ENCODE data around the gene PKP1. TPM values are rescaled to one million over a fixed set of nuclear protein-coding genes. Genes with fewer than 3 reads are reported as not detected.

The PKP1 gene
- total and polyA plus RNA-seq, 5 donors from 2014 or later: not detected

DNA sequence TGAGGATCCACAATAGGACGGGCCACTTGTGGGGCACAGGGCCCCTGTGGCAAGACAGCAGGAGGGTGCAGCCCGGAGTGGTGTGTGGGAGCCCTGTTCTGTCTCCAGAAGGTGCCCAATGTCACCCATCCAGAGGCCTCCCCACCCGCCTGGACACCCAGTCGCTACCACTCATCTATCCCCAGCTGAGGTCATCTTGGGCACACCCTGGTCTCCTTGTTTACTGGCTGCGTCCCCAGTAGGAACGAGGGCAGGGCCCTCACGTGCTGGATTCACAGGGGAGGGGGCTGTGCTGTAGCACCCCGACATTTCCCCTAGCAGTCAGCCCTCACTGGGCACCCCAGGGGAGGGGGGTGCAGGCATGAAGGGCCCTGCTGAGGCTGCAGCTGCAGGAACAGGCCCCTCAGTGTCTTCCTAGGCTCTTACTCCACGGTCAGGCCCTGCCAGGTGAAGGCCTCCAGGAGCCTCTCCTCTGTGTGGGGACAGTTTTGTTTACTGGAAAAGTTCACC is 96.5 kb downstream of the PKP1 start:
- Mint-ChIP-seq H3K27ac (no peak overlapping the region), H3K36me3 (no peaks in the 10 kb centered on the region), H3K27me3 (peaks cover 5% of the 10 kb centered on the region), H3K4me3 (no peak overlapping the region), H3K4me1 (no peaks in the 10 kb centered on the region), H3K9me3 (no peaks in the 10 kb centered on the region)
- H3K4me3 ChIP-seq (ENCODE audit: low read depth, low read length): no peak overlapping the region
- no peaks in the 10 kb centered on the region for H3K9me3 ChIP-seq (ENCODE audit: control insufficient read depth in 2 of 2, low read length in 2 of 2)
- H3K27me3 ChIP-seq (ENCODE audit: control insufficient read depth, insufficient read depth, low read length): peaks cover 2% of the 10 kb centered on the region
- no peak for DNase-seq
- H3K36me3 ChIP-seq (ENCODE audit: control insufficient read depth, insufficient read depth, low read length): no peaks in the 10 kb centered on the region
- no peak overlapping the region for H3K27ac ChIP-seq (ENCODE audit: insufficient read depth, low read length, poor library complexity, severe bottlenecking)
- no peak for ATAC-seq (ENCODE audit: low read depth in 2 of 2)
- H3K4me1 ChIP-seq (ENCODE audit: control insufficient read depth, insufficient read depth, low read length, poor library complexity, severe bottlenecking): no peaks in the 10 kb centered on the region

DNA sequence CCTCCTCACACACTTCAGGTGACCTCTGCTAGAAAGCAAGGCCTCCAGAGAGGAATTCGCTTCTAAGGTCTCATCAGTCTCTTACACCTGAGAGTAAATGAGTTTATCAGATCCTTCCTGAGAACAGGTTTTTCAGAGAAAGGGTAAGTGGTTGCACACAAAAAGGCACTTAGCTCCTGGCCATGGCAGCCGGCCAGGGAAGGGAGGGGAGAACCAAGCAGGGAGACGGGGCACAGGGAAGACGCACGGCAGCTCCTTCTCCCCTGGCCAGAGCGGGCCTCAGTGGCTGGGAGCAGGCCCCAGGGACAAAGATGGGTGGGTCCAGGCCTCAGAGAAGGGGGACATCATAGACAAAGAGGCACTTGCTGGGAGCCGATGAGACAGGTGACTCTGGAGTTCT is 97.8 kb downstream of the PKP1 start:
- Histone ChIP-seq H3K27ac (ENCODE audit: insufficient read depth, low read length, poor library complexity, severe bottlenecking) (no peak overlapping the region), H3K36me3 (ENCODE audit: control insufficient read depth, insufficient read depth, low read length) (no peaks in the 10 kb centered on the region), H3K9me3 (ENCODE audit: control insufficient read depth in 2 of 2, low read length in 2 of 2) (no peaks in the 10 kb centered on the region), H3K4me1 (ENCODE audit: control insufficient read depth, insufficient read depth, low read length, poor library complexity, severe bottlenecking) (no peaks in the 10 kb centered on the region), H3K4me3 (ENCODE audit: low read depth, low read length) (no peak overlapping the region), H3K27me3 (ENCODE audit: control insufficient read depth, insufficient read depth, low read length) (peaks cover 2% of the 10 kb centered on the region)
- Mint-ChIP-seq H3K9me3 (no peaks in the 10 kb centered on the region), H3K4me1 (no peaks in the 10 kb centered on the region), H3K4me3 (no peak overlapping the region), H3K27me3 (peaks cover under 1% of the 10 kb centered on the region), H3K27ac (no peak overlapping the region), H3K36me3 (no peaks in the 10 kb centered on the region)
- no peak for DNase-seq
- ATAC-seq (ENCODE audit: low read depth in 2 of 2): no peak

Other genes starting within 250 kb of the PKP1 start
- gene CACNA1S, start 171.1 kb upstream of the PKP1 start, total RNA-seq: not detected
- not detected for gene CACNA1S, start 171.1 kb upstream of the PKP1 start, polyA plus RNA-seq
- 0.27 TPM for gene ASCL5, start 156.3 kb upstream of the PKP1 start, total RNA-seq
- gene ASCL5, start 156.3 kb upstream of the PKP1 start, polyA plus RNA-seq: under 1 TPM in 1 of 4 donors, not detected in 3; 0.08 TPM
- gene TMEM9, start 129.0 kb upstream of the PKP1 start, total RNA-seq: 12.1 TPM
- 10 to 100 TPM; 30.3 to 40.6 (median 36.3) TPM for gene TMEM9, start 129.0 kb upstream of the PKP1 start, polyA plus RNA-seq
- gene IGFN1, start 92.7 kb upstream of the PKP1 start, total RNA-seq: not detected
- gene IGFN1, start 92.7 kb upstream of the PKP1 start, polyA plus RNA-seq: not detected
- not detected for gene TNNT2, start 94.2 kb downstream of the PKP1 start, total RNA-seq
- gene TNNT2, start 94.2 kb downstream of the PKP1 start, polyA plus RNA-seq: not detected
- gene LAD1, start 115.8 kb downstream of the PKP1 start, total RNA-seq: not detected
- gene LAD1, start 115.8 kb downstream of the PKP1 start, polyA plus RNA-seq: not detected
- not detected for gene TNNI1, start 138.2 kb downstream of the PKP1 start, total RNA-seq
- not detected for gene TNNI1, start 138.2 kb downstream of the PKP1 start, polyA plus RNA-seq
- gene PHLDA3, start 185.7 kb downstream of the PKP1 start, total RNA-seq: 2.1 TPM
- gene PHLDA3, start 185.7 kb downstream of the PKP1 start, polyA plus RNA-seq: 1 to 10 TPM in 2 of 4 donors, under 1 TPM in 2; 0.62 to 2.1 (median 1.1) TPM
- gene CSRP1, start 223.6 kb downstream of the PKP1 start, total RNA-seq: 63.8 TPM
- gene CSRP1, start 223.6 kb downstream of the PKP1 start, polyA plus RNA-seq: 100 to 1,000 TPM in 1 of 4 donors, 10 to 100 TPM in 3; 70.7 to 115 (median 84.7) TPM

Measured in CD4-positive, CD25-positive, alpha-beta regulatory T cell (primary cell).